ENCODE results near the gene DLX4.

DLX4 gene

GRCh38 chr17:50021681-50022370, 52.8 kb downstream of the DLX4 start:
- no peak for DNase-seq

DNA sequence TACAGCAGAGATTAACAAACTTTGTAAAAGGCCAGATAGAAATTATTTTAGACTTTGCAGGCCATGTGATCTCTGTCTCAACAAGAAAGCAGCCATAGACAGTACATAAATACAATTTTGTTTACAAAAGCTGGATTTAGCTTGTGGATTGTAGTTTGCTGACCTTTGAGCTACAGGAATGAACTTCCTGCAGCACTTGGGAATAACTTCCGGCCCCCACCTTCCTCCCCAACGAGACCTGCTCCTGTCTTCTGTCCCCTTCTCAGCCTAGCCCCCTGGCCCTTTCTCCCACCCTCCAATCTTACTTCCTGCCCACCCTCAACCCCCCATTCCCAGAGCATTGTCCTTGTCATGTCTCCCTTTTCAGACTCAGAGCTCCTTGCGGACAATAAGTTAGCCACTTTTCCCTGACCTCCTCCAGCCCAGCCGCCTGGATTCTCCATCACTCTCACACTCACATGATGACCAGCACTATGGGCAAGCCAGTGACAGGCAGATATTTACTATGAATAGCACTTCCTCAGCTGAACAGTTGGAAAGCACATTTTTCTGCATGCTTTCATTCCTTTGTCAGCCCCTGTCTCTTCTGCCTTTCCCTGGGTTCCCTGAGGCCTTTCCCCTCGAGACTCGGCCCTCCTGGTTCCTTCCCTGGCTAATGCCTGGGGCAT, 53.6 kb downstream of the DLX4 start:
- DNase-seq: no peak

DNA sequence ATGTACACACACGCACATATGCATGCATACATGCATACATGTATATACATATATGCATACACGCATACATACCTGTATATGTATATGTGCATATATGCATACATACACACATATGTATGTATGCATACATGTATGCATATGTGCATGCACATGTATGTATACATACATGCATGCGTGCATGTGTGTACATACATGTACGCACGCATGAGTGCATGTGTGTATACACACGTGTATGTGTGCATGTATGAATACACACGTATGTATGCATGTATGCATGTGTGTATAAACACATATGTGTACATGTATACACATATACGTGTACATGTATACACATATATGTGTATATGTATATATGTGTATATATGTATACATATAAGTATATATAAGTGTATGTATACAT, 54.5 kb downstream of the DLX4 start:
- DNase-seq: no peak

Measured in NCI-H2171 treated with DMSO at 0.1 percent for 48 hours (cell line).